Mesenchymal stem cell (in vitro differentiated cells and primary cell): ENCODE data around the gene LRP1.
A peak's percentile ranks its signal among the peaks of the same experiment; 100 is the strongest.

Experiments
- DNase-seq: peaks from one replicate; pipeline ENCODE4 v3.0.0-alpha.2; 2013
- H2AFZ ChIP-seq: one replicate; pipeline ENCODE4 v1.6.1; 2013; ENCODE audit warnings: low read depth, mild to moderate bottlenecking, control low read depth, inconsistent platforms, low read length, moderate library complexity
- H2AK5ac ChIP-seq: 2 replicates; pipeline ENCODE4 v1.6.1; 2013; ENCODE audit warnings: low read length, moderate library complexity, mild to moderate bottlenecking, inconsistent platforms; ENCODE audit not compliant: severe bottlenecking
- H2BK120ac ChIP-seq: one replicate; pipeline ENCODE4 v1.6.1; 2013; ENCODE audit warnings: low read depth, mild to moderate bottlenecking, inconsistent platforms, low read length, moderate library complexity
- H2BK12ac ChIP-seq, 2 experiments: one replicate each; pipeline ENCODE4 v1.6.1; 2013; ENCODE audit warnings: inconsistent platforms in 2 of 2, low read length in 2 of 2, mild to moderate bottlenecking in 2 of 2, moderate library complexity in 2 of 2, control low read depth in 1 of 2
- H2BK15ac ChIP-seq: one replicate; pipeline ENCODE4 v1.6.1; 2013; ENCODE audit warnings: mild to moderate bottlenecking, low read depth, inconsistent platforms; ENCODE audit not compliant: poor library complexity, severe bottlenecking
- H2BK5ac ChIP-seq: 2 replicates; pipeline ENCODE4 v1.6.1; 2013; ENCODE audit warnings: low read depth, mild to moderate bottlenecking, low read length, control low read depth, inconsistent platforms; ENCODE audit not compliant: poor library complexity, severe bottlenecking
- H3K14ac ChIP-seq, 2 experiments: one replicate each; pipeline ENCODE4 v1.6.1; 2013; ENCODE audit warnings: inconsistent platforms in 2 of 2, low read length in 2 of 2, control low read depth in 1 of 2, mild to moderate bottlenecking in 1 of 2, moderate library complexity in 1 of 2
- H3K18ac ChIP-seq, 2 experiments: one replicate each; pipeline ENCODE4 v1.6.1; 2013; ENCODE audit warnings: inconsistent platforms in 2 of 2, low read length in 2 of 2, control low read depth in 1 of 2, low read depth in 1 of 2, mild to moderate bottlenecking in 1 of 2
- H3K23ac ChIP-seq, 2 experiments: one replicate each; pipeline ENCODE4 v1.6.1; 2013; ENCODE audit warnings: inconsistent platforms in 2 of 2, low read length in 2 of 2, mild to moderate bottlenecking in 2 of 2, moderate library complexity in 2 of 2, control low read depth in 1 of 2
- H3K27ac ChIP-seq: 2 replicates; pipeline ENCODE4 v1.5.1; 2013; ENCODE audit warnings: mild to moderate bottlenecking, moderate library complexity, low read length, control low read depth, inconsistent platforms; ENCODE audit not compliant: poor library complexity, severe bottlenecking
- H3K27me3 ChIP-seq, 2 experiments: 2 replicates each; pipeline versions ENCODE4 v1.6.1 to v1.7.0; 2013; ENCODE audit warnings: low read length in 2 of 2, mild to moderate bottlenecking in 2 of 2, moderate library complexity in 2 of 2, control low read depth in 1 of 2, inconsistent platforms in 1 of 2; ENCODE audit not compliant: control insufficient read depth in 1 of 2, insufficient read depth in 1 of 2
- H3K36me3 ChIP-seq, 2 experiments: 2 replicates each; pipeline versions ENCODE4 v1.6.1 to v1.7.0; 2013; ENCODE audit warnings: low read length in 2 of 2, control low read depth in 1 of 2, inconsistent platforms in 1 of 2, low read depth in 1 of 2, mild to moderate bottlenecking in 1 of 2; ENCODE audit not compliant: insufficient read depth in 2 of 2, control insufficient read depth in 1 of 2
- H3K4ac ChIP-seq, 2 experiments: one replicate each; pipeline ENCODE4 v1.6.1; 2013; ENCODE audit warnings: inconsistent platforms in 2 of 2, low read length in 2 of 2, mild to moderate bottlenecking in 2 of 2, moderate library complexity in 2 of 2, control low read depth in 1 of 2, low read depth in 1 of 2
- H3K4me1 ChIP-seq: 2 replicates; pipeline ENCODE4 v1.6.1; 2013; ENCODE audit warnings: low read depth, low read length, control low read depth; ENCODE audit not compliant: control insufficient read depth, insufficient read depth
- H3K4me2 ChIP-seq: 2 replicates; pipeline ENCODE4 v1.6.1; 2013; ENCODE audit warnings: low read length, mild to moderate bottlenecking, inconsistent platforms; ENCODE audit not compliant: poor library complexity, severe bottlenecking
- H3K4me3 ChIP-seq, 2 experiments: 2 replicates each; pipeline versions ENCODE4 v1.5.1 to v1.7.0; 2013; ENCODE audit warnings: low read length in 2 of 2, mild to moderate bottlenecking in 2 of 2, control low read depth in 1 of 2, low read depth in 1 of 2; ENCODE audit not compliant: insufficient read depth in 1 of 2
- H3K79me1 ChIP-seq: replicated peaks from 2 replicates; pipeline ENCODE4 v1.6.1; 2013; ENCODE audit warnings: mild to moderate bottlenecking, control low read depth, low read length, inconsistent platforms; ENCODE audit not compliant: poor library complexity, severe bottlenecking
- H3K9ac ChIP-seq: 2 replicates; pipeline ENCODE4 v1.7.0; 2013; ENCODE audit warnings: mild to moderate bottlenecking, low read length, moderate library complexity
- H3K9me3 ChIP-seq: 2 replicates; pipeline ENCODE4 v1.7.0; 2013; ENCODE audit warnings: mild to moderate bottlenecking, low read length; ENCODE audit not compliant: control insufficient read depth
- H4K8ac ChIP-seq: one replicate; pipeline ENCODE4 v1.6.1; 2013; ENCODE audit warnings: inconsistent platforms, mild to moderate bottlenecking, low read length, moderate library complexity
- H4K91ac ChIP-seq: one replicate; pipeline ENCODE4 v1.6.1; 2013; ENCODE audit warnings: mild to moderate bottlenecking, low read length, inconsistent platforms
- WGBS: methylation state at CpG from one replicate; pipeline ENCODE4 v1.1.7; 2013; ENCODE audit warnings: mixed read lengths; 5-methylcytosine and 5-hydroxymethylcytosine counted together

The LRP1 gene

GRCh38 chr12:57216921-57217879 lies 88.9 kb downstream of the LRP1 start:
- H2AFZ ChIP-seq = peak overlapping the region; percentile 15
- H3K4me3 ChIP-seq = peak overlapping the region; percentile 26 to 75
- peak overlapping the region in 1 of 2 experiments; percentile 56 for H3K18ac ChIP-seq
- H3K36me3 ChIP-seq = peaks cover 16 to 18% of the 10 kb centered on the region in 2 experiments
- H3K4me2 ChIP-seq = peak overlapping the region; percentile 82
- H3K14ac ChIP-seq = no peak overlapping the region
- no peaks in the 10 kb centered on the region for H3K79me1 ChIP-seq
- peak overlapping the region in 1 of 2 experiments; percentile 34 for H3K23ac ChIP-seq
- H3K27ac ChIP-seq = no peak overlapping the region
- H4K8ac ChIP-seq = no peak overlapping the region
- no peak overlapping the region for H2BK5ac ChIP-seq
- 6% methylated on average over 58 of the region's 63 CpGs for WGBS
- peak overlapping the region in 1 of 2 experiments; percentile 1 for H2BK12ac ChIP-seq
- no peak overlapping the region for H2AK5ac ChIP-seq
- no peak overlapping the region for H3K4ac ChIP-seq
- no peak overlapping the region for H2BK15ac ChIP-seq
- H3K9me3 ChIP-seq = no peaks in the 10 kb centered on the region
- peaks cover 21 to 70% of the 10 kb centered on the region in 2 experiments for H3K27me3 ChIP-seq
- no peak overlapping the region for H2BK120ac ChIP-seq
- H4K91ac ChIP-seq = no peak overlapping the region
- peak overlapping the region; percentile 59 for H3K9ac ChIP-seq
- DNase-seq = no peak
- peaks cover 38% of the 10 kb centered on the region for H3K4me1 ChIP-seq

- Histone ChIP-seq H2BK5ac (no peak overlapping the region), H3K4me2 (no peak overlapping the region), H3K4me3 (peak overlapping the region in 1 of 2 experiments; percentile 20), H3K23ac (no peak overlapping the region), H2BK12ac (no peak overlapping the region), H3K79me1 (no peaks in the 10 kb centered on the region), H3K4ac (no peak overlapping the region), H4K8ac (no peak overlapping the region), H3K9me3 (no peaks in the 10 kb centered on the region), H2AK5ac (no peak overlapping the region), H2BK120ac (no peak overlapping the region), H2BK15ac (no peak overlapping the region), H3K36me3 (peaks cover 7 to 10% of the 10 kb centered on the region in 2 experiments), H3K27me3 (peaks cover 31 to 80% of the 10 kb centered on the region in 2 experiments), H4K91ac (no peak overlapping the region), H3K4me1 (peaks cover 35% of the 10 kb centered on the region), H2AFZ (no peak overlapping the region), H3K9ac (no peak overlapping the region), H3K14ac (no peak overlapping the region), H3K18ac (no peak overlapping the region), H3K27ac (no peak overlapping the region)
- 41% methylated on average over 5 of the region's 5 CpGs for WGBS
- no peak for DNase-seq
Observed at GRCh38 chr12:57218030-57218853, 90.0 kb downstream of the LRP1 start.

- no peaks in the 10 kb centered on the region for H3K9me3 ChIP-seq
- H3K36me3 ChIP-seq = peaks cover 0 to 2% of the 10 kb centered on the region in 2 experiments
- H4K8ac ChIP-seq = no peak overlapping the region
- DNase-seq = no peak
- no peak overlapping the region for H3K18ac ChIP-seq
- H3K9ac ChIP-seq = no peak overlapping the region
- no peak overlapping the region for H3K27ac ChIP-seq
- no peak overlapping the region for H3K4me2 ChIP-seq
- peaks cover 33 to 92% of the 10 kb centered on the region in 2 experiments for H3K27me3 ChIP-seq
- H2AFZ ChIP-seq = no peak overlapping the region
- no peak overlapping the region for H2AK5ac ChIP-seq
- H3K4me3 ChIP-seq = no peak overlapping the region
- H4K91ac ChIP-seq = no peak overlapping the region
- peaks cover 32% of the 10 kb centered on the region for H3K4me1 ChIP-seq
- no peak overlapping the region for H2BK120ac ChIP-seq
- no peaks in the 10 kb centered on the region for H3K79me1 ChIP-seq
- WGBS = 18% methylated on average over 14 of the region's 14 CpGs
- no peak overlapping the region for H2BK12ac ChIP-seq
- H3K23ac ChIP-seq = no peak overlapping the region
- H2BK15ac ChIP-seq = no peak overlapping the region
- H3K4ac ChIP-seq = no peak overlapping the region
- H2BK5ac ChIP-seq = no peak overlapping the region
- no peak overlapping the region for H3K14ac ChIP-seq
Observed at GRCh38 chr12:57219205-57219992, 91.1 kb downstream of the LRP1 start.
